GM12878 (cell line): Measurements from ENCODE around the gene CERKL. TPM values are rescaled to one million over a fixed set of nuclear protein-coding genes. Genes with fewer than 3 reads are reported as not detected.
A peak's percentile ranks its signal among the peaks of the same experiment; 100 is the strongest.

Source experiments
- ATAC-seq: fragments of 200-7000 bp; cut with Tn5 transposase; 3 replicates; pipeline ENCODE4 v1.9.1; 2020; ENCODE audit warnings: mild to moderate bottlenecking, moderate library complexity
- BruUV-seq: library from RNA; stranded (reverse); fragments of 400-500 nt; replicated peaks from 2 replicates; lab custom pipeline; 2021; lab: Mats Ljungman, UMichigan
- CTCF ChIA-PET: fragments of 300-600 bp; sonication (Branson Sonifier 250); formaldehyde crosslinking; extraction: SDS; loops from one replicate; lab custom pipeline; 2021; ENCODE audit warnings: inconsistent platforms; lab: Yijun Ruan, JAX
- POLR2A ChIA-PET: fragments of 350-600 bp; formaldehyde crosslinking; extraction: SDS; loops from one replicate; lab custom pipeline; 2021; ENCODE audit warnings: inconsistent platforms; lab: Charles Lee
- RAD21 ChIA-PET: fragments of 300-600 bp; sonication (Branson Sonifier 250); formaldehyde crosslinking; loops from one replicate; lab custom pipeline; 2023; ENCODE audit warnings: antibody characterized with exemption; ENCODE audit not compliant: unreplicated experiment; lab: Charles Lee
- SMC1A ChIA-PET: fragments of 300-600 bp; sonication (Branson Sonifier 250); formaldehyde crosslinking; loops from one replicate; lab custom pipeline; 2023; ENCODE audit not compliant: unreplicated experiment, uncharacterized antibody; lab: Charles Lee
- DNase-seq: peaks from one replicate; pipeline ENCODE4 v3.0.0-alpha.2; 2011; ENCODE audit warnings: low read depth, low spot score
- FAIRE-seq: peaks from 3 replicates; lab custom pipeline; 2011; peaks lifted over from hg19 to GRCh38; lab: Jason Lieb, UNC
- H2AFZ ChIP-seq: 2 replicates; pipeline ENCODE4 v1.6.0; 2011; ENCODE audit warnings: low read depth, low read length, control low read depth; ENCODE audit not compliant: control insufficient read depth
- H3K27ac ChIP-seq: 2 replicates; pipeline ENCODE4 v1.5.1; 2011; ENCODE audit warnings: control low read depth; ENCODE audit not compliant: control insufficient read depth, insufficient read depth
- H3K27me3 ChIP-seq, 2 experiments: replicated peaks in 1 of 2; 2 replicates each; pipeline versions ENCODE4 v1.6.0 to v1.6.1; 2011; ENCODE audit warnings: low read length in 1 of 2; ENCODE audit not compliant: control insufficient read depth in 2 of 2, insufficient read depth in 2 of 2
- H3K36me3 ChIP-seq, 2 experiments: 2 replicates each; pipeline ENCODE4 v1.5.1; 2011; ENCODE audit warnings: low read length in 1 of 2; ENCODE audit not compliant: control insufficient read depth in 2 of 2, insufficient read depth in 2 of 2
- H3K4me1 ChIP-seq: 2 replicates; pipeline ENCODE4 v1.6.1; 2011; ENCODE audit warnings: mild to moderate bottlenecking, low read length, moderate library complexity, mixed read lengths; ENCODE audit not compliant: control insufficient read depth, insufficient read depth
- H3K4me2 ChIP-seq: 2 replicates; pipeline ENCODE4 v1.6.0; 2011; ENCODE audit warnings: control low read depth; ENCODE audit not compliant: control insufficient read depth, insufficient read depth
- H3K4me3 ChIP-seq: fragments of 200-600 bp; sonication (generic); 2 replicates; pipeline ENCODE4 v1.5.1; 2016
- H3K79me2 ChIP-seq: 2 replicates; pipeline ENCODE4 v1.6.0; 2011; ENCODE audit warnings: low read length; ENCODE audit not compliant: control insufficient read depth, insufficient read depth
- H3K9ac ChIP-seq: 2 replicates; pipeline ENCODE4 v1.8.0; 2011; ENCODE audit warnings: low read length, control low read depth, mixed read lengths; ENCODE audit not compliant: control insufficient read depth, insufficient read depth
- H3K9me3 ChIP-seq: replicated peaks from 3 replicates; pipeline ENCODE4 v1.5.1; 2011; ENCODE audit warnings: mild to moderate bottlenecking, low read length; ENCODE audit not compliant: control insufficient read depth, insufficient read depth
- H4K20me1 ChIP-seq: 2 replicates; pipeline ENCODE4 v1.6.0; 2011; ENCODE audit not compliant: control insufficient read depth, insufficient read depth
- BACH1 ChIP-seq: fragments of 450-650 bp; IDR thresholded peaks from 2 replicates; pipeline ENCODE4 v1.6.1; 2017; ENCODE audit warnings: mild to moderate bottlenecking, borderline replicate concordance
- CBX5 ChIP-seq: sonication (generic); IDR thresholded peaks from 2 replicates; pipeline ENCODE4 v1.6.1; 2016; ENCODE audit warnings: low read depth, moderate library complexity, mild to moderate bottlenecking, inconsistent platforms
- CHD2 ChIP-seq: IDR thresholded peaks from 2 replicates; pipeline ENCODE4 v1.6.1; 2011; ENCODE audit warnings: low read depth, low read length, improper control_type of control experiment, borderline replicate concordance
- CREB1 ChIP-seq: IDR thresholded peaks from 2 replicates; pipeline ENCODE4 v1.6.1; 2012; ENCODE audit warnings: low read depth, mild to moderate bottlenecking, inconsistent platforms
- FOXK2 ChIP-seq: fragments of 450-650 bp; IDR thresholded peaks from 2 replicates; pipeline ENCODE4 v1.6.1; 2017; ENCODE audit warnings: mild to moderate bottlenecking, moderate library complexity
- HDAC6 ChIP-seq: fragments of 200-600 bp; sonication (generic); IDR thresholded peaks from one replicate; pipeline ENCODE4 v1.8.0; 2017; ENCODE audit warnings: antibody characterized with exemption; ENCODE audit not compliant: unreplicated experiment
- NR2F1 ChIP-seq: fragments of 450-650 bp; conservative IDR thresholded peaks from 2 replicates; pipeline ENCODE4 v1.6.1; 2017; ENCODE audit warnings: mild to moderate bottlenecking
- PML ChIP-seq: IDR thresholded peaks from 2 replicates; pipeline ENCODE4 v1.6.1; 2012; ENCODE audit warnings: low read length, inconsistent platforms
- POLR2AphosphoS2 ChIP-seq: IDR thresholded peaks from 2 replicates; pipeline ENCODE4 v1.6.1; 2011; ENCODE audit warnings: low read depth, mild to moderate bottlenecking, low read length, improper control_type of control experiment, moderate library complexity
- POLR2AphosphoS5 ChIP-seq: IDR thresholded peaks from 2 replicates; pipeline ENCODE4 v1.6.1; 2011; ENCODE audit warnings: mild to moderate bottlenecking, low read length, inconsistent platforms
- RB1 ChIP-seq: fragments of 450-650 bp; formaldehyde crosslinking; IDR thresholded peaks from 2 replicates; pipeline ENCODE4 v1.6.1; 2017; ENCODE audit warnings: mild to moderate bottlenecking, borderline replicate concordance
- RFX5 ChIP-seq: IDR thresholded peaks from 2 replicates; pipeline ENCODE4 v1.6.1; 2011; ENCODE audit warnings: low read depth, low read length, improper control_type of control experiment
- SMARCA5 ChIP-seq: fragments of 450-650 bp; IDR thresholded peaks from 2 replicates; pipeline ENCODE4 v1.6.1; 2017; ENCODE audit warnings: mild to moderate bottlenecking
- TCF3 ChIP-seq: IDR thresholded peaks from 2 replicates; pipeline ENCODE4 v1.6.1; 2012; ENCODE audit warnings: low read depth, mild to moderate bottlenecking, low read length, borderline replicate concordance; ENCODE audit not compliant: insufficient read depth
- TCF7 ChIP-seq: IDR thresholded peaks from 2 replicates; pipeline ENCODE4 v1.6.1; 2014; ENCODE audit warnings: antibody characterized with exemption, borderline replicate concordance
- WGBS: methylation state at CpG from one replicate; pipeline ENCODE4 v1.1.6; 2016; ENCODE audit warnings: low lambda C conversion rate; ENCODE audit not compliant: insufficient replicate concordance, insufficient coverage; ENCODE audit errors: missing lambda C conversion rate; 5-methylcytosine and 5-hydroxymethylcytosine counted together
- in situ Hi-C: fragments of 300-500 bp; cut with MboI; formaldehyde crosslinking; loops from 9 replicates; pipeline ENCODE4 v1.14.3; 2018; ENCODE audit warnings: mixed read lengths
- intact Hi-C: fragments of 100-400 bp; cut with micrococcal nuclease; formaldehyde crosslinking; loops from one replicate; pipeline ENCODE4 v1.14.2; 2022; ENCODE audit not compliant: unreplicated experiment
- polyA plus RNA-seq, 11 experiments: library from polyadenylated mRNA; depleted of rRNA in 4 of 11; unstranded in 6 of 11; stranded (reverse) in 5 of 11; fragments of >200 nt; fragmentation: Nextera tagmentation in 4 of 11; fragmentation: Illumina TruSeq in 1 of 11; extraction: Ambion mirVana in 4 of 11; extraction: Trizol in 1 of 11; gene quantifications; 1 replicate in 1 of 11; 2 replicates in 10 of 11; pipeline versions ENCODE4 v1.2.1 to v1.2.3, GENCODE V29; 2011 to 2016; ENCODE audit warnings: inconsistent platforms in 2 of 11, missing spikeins in 2 of 11, low read depth in 1 of 11
- total RNA-seq, 4 experiments: library from RNA; depleted of rRNA in 3 of 4; stranded (reverse); fragments of >200 nt in 3 of 4; fragmentation: Illumina TruSeq in 1 of 4; extraction: Trizol in 1 of 4; gene quantifications; 2 replicates each; pipeline versions ENCODE4 v1.2.1 to v1.2.3, GENCODE V29; 2013 to 2021
- TF ChIP-seq, protein P1 (sequence below): fragments of 450-650 bp; IDR thresholded peaks from 2 replicates; pipeline ENCODE4 v1.6.1; 2017; ENCODE audit warnings: mild to moderate bottlenecking, low read depth, inconsistent platforms; ENCODE audit not compliant: poor library complexity, severe bottlenecking
- TF ChIP-seq, protein P2 (sequence below): fragments of 150-350 bp; IDR thresholded peaks from 2 replicates; pipeline ENCODE4 v1.6.1; 2014; ENCODE audit warnings: mild to moderate bottlenecking, low read depth, low read length
- TF ChIP-seq, protein P3 (sequence below): fragments of 450-650 bp; formaldehyde crosslinking; IDR thresholded peaks from 2 replicates; pipeline ENCODE4 v1.5.0; 2022; ENCODE audit warnings: mild to moderate bottlenecking, missing genetic modification characterization

The CERKL gene
- total and polyA plus RNA-seq, 10 of the 15 experiments (the other 5 are each of a cell fraction or from before 2014, with no cell fraction given): 0.05 to 23.0 (median 6.0) TPM; not detected in 2

DNA sequence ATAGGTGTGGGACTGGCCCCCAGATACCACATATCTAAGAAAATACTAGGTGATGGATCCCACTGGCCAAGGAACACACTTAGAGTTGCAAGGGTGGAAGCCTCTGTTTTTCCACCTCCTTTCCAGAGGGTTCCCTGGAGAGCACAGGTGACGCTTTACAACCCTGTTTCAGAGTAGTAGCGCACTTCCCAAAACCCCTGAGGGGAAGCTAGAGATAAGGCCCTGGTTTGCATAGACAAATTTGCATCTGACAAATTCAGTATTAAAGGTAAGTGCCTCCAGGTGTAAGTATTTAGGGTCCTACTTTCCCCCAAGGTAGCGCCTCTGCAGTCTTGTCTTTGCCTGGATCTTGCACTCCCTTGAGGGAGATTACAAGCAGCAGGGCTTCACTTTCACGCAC lies 474 bp upstream of the CERKL start:
- POLR2A ChIA-PET: no interaction called here
- SMC1A ChIA-PET: interaction anchor here (0.6 to 2.8 kb wide), 5 partner anchors 10 to 333 kb away, joined by 3 to 11 read pairs (median 9); no protein-coding TSS in a partner anchor
- Histone ChIP-seq H3K36me3 (no peaks in the 10 kb centered on the region), H3K4me2 (peak overlapping the region; percentile 87), H3K9ac (no peak overlapping the region), H4K20me1 (no peaks in the 10 kb centered on the region), H3K4me1 (no peaks in the 10 kb centered on the region), H3K79me2 (no peaks in the 10 kb centered on the region), H3K27ac (no peak overlapping the region), H3K27me3 (peaks cover 9 to 12% of the 10 kb centered on the region in 2 experiments; a peak in 3 of 4 replicates), H2AFZ (no peak overlapping the region), H3K9me3 (no peaks in the 10 kb centered on the region), H3K4me3 (no peak overlapping the region)
- FAIRE-seq (no peak), DNase-seq (no peak), ATAC-seq (no peak; the same call in 2 of the 3 replicates)
- BruUV-seq: no TSS peak
- in situ Hi-C loops: no loop called here
- intact Hi-C loops: no loop called here
- RAD21 ChIA-PET: interaction anchor here (1.0 kb wide), 1 partner anchor 81 kb away, joined by 3 read pairs; no protein-coding TSS in a partner anchor
- CTCF ChIA-PET: interaction anchor here (0.6 to 3.1 kb wide), 4 partner anchors 10 to 191 kb away, joined by 3 to 11 read pairs (median 4); no protein-coding TSS in a partner anchor
- 60% methylated on average over 4 of the region's 4 CpGs for WGBS
- no peak for TF ChIP-seq HDAC6
- TF ChIP-seq, protein P1, sequence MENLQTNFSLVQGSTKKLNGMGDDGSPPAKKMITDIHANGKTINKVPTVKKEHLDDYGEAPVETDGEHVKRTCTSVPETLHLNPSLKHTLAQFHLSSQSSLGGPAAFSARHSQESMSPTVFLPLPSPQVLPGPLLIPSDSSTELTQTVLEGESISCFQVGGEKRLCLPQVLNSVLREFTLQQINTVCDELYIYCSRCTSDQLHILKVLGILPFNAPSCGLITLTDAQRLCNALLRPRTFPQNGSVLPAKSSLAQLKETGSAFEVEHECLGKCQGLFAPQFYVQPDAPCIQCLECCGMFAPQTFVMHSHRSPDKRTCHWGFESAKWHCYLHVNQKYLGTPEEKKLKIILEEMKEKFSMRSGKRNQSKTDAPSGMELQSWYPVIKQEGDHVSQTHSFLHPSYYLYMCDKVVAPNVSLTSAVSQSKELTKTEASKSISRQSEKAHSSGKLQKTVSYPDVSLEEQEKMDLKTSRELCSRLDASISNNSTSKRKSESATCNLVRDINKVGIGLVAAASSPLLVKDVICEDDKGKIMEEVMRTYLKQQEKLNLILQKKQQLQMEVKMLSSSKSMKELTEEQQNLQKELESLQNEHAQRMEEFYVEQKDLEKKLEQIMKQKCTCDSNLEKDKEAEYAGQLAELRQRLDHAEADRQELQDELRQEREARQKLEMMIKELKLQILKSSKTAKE: no peak
- TF ChIP-seq TCF3: no peak
- TF ChIP-seq CHD2: no peak
- TF ChIP-seq BACH1: no peak
- TF ChIP-seq TCF7: no peak
- TF ChIP-seq CBX5: no peak
- TF ChIP-seq, protein P2, sequence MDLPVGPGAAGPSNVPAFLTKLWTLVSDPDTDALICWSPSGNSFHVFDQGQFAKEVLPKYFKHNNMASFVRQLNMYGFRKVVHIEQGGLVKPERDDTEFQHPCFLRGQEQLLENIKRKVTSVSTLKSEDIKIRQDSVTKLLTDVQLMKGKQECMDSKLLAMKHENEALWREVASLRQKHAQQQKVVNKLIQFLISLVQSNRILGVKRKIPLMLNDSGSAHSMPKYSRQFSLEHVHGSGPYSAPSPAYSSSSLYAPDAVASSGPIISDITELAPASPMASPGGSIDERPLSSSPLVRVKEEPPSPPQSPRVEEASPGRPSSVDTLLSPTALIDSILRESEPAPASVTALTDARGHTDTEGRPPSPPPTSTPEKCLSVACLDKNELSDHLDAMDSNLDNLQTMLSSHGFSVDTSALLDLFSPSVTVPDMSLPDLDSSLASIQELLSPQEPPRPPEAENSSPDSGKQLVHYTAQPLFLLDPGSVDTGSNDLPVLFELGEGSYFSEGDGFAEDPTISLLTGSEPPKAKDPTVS: no peak
- TF ChIP-seq CREB1: no peak
- no peak for TF ChIP-seq POLR2AphosphoS2
- TF ChIP-seq SMARCA5: no peak
- no peak for TF ChIP-seq NR2F1
- TF ChIP-seq RFX5: no peak
- TF ChIP-seq FOXK2: no peak
- TF ChIP-seq, protein P3, sequence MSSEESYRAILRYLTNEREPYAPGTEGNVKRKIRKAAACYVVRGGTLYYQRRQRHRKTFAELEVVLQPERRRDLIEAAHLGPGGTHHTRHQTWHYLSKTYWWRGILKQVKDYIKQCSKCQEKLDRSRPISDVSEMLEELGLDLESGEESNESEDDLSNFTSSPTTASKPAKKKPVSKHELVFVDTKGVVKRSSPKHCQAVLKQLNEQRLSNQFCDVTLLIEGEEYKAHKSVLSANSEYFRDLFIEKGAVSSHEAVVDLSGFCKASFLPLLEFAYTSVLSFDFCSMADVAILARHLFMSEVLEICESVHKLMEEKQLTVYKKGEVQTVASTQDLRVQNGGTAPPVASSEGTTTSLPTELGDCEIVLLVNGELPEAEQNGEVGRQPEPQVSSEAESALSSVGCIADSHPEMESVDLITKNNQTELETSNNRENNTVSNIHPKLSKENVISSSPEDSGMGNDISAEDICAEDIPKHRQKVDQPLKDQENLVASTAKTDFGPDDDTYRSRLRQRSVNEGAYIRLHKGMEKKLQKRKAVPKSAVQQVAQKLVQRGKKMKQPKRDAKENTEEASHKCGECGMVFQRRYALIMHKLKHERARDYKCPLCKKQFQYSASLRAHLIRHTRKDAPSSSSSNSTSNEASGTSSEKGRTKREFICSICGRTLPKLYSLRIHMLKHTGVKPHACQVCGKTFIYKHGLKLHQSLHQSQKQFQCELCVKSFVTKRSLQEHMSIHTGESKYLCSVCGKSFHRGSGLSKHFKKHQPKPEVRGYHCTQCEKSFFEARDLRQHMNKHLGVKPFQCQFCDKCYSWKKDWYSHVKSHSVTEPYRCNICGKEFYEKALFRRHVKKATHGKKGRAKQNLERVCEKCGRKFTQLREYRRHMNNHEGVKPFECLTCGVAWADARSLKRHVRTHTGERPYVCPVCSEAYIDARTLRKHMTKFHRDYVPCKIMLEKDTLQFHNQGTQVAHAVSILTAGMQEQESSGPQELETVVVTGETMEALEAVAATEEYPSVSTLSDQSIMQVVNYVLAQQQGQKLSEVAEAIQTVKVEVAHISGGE (CRISPR knock-in tag): no peak
- TF ChIP-seq POLR2AphosphoS5: no peak
- no peak for TF ChIP-seq PML
- TF ChIP-seq RB1: no peak
